Neutrophil (primary cell): ENCODE results near the gene SLC25A44.

Experiments used
- H3K27ac ChIP-seq: fragments of 200-600 bp; sonication (generic); 2 replicates; pipeline ENCODE4 v1.5.1; 2016; ENCODE audit warnings: mild to moderate bottlenecking, moderate library complexity
- H3K27me3 ChIP-seq: fragments of 200-600 bp; sonication (generic); 2 replicates; pipeline ENCODE4 v1.6.0; 2016; ENCODE audit warnings: mild to moderate bottlenecking
- H3K36me3 ChIP-seq: fragments of 200-600 bp; sonication (generic); 2 replicates; pipeline ENCODE4 v1.5.1; 2017
- H3K4me1 ChIP-seq, 2 experiments: fragments of 200-600 bp in 1 of 2; sonication (generic) in 1 of 2; 1 replicate in 1 of 2; 2 replicates in 1 of 2; pipeline versions ENCODE4 v1.5.1 to v1.6.1; 2013 to 2016; ENCODE audit warnings: low read depth in 1 of 2, low read length in 1 of 2, mild to moderate bottlenecking in 1 of 2, moderate library complexity in 1 of 2; ENCODE audit not compliant: control insufficient read depth in 1 of 2, insufficient read depth in 1 of 2
- H3K4me3 ChIP-seq, 2 experiments: fragments of 200-600 bp in 1 of 2; sonication (generic) in 1 of 2; 1 replicate in 1 of 2; 2 replicates in 1 of 2; pipeline ENCODE4 v1.5.1; 2013 to 2016; ENCODE audit warnings: low read depth in 1 of 2, low read length in 1 of 2, mild to moderate bottlenecking in 1 of 2, moderate library complexity in 1 of 2
- H3K9me3 ChIP-seq: fragments of 200-600 bp; sonication (generic); 2 replicates; pipeline ENCODE4 v1.5.1; 2016
- CTCF ChIP-seq: fragments of 200-600 bp; sonication (generic); IDR thresholded peaks from 2 replicates; pipeline ENCODE4 v1.5.1; 2016; ENCODE audit warnings: antibody characterized with exemption

SLC25A44 gene

GRCh38 chr1:156203331-156203730 lies 9.4 kb downstream of the SLC25A44 start:
- no peak for TF ChIP-seq CTCF

GRCh38 chr1:156204686-156205085 lies 10.8 kb downstream of the SLC25A44 start:
- no peaks in the 10 kb centered on the region for H3K27me3 ChIP-seq
- peaks cover 51 to 53% of the 10 kb centered on the region in 2 experiments for H3K4me1 ChIP-seq
- H3K4me3 ChIP-seq: no peak overlapping the region
- H3K9me3 ChIP-seq: no peaks in the 10 kb centered on the region
- no peak for TF ChIP-seq CTCF
- H3K27ac ChIP-seq: peak overlapping the region; percentile 87
- H3K36me3 ChIP-seq: peaks cover 70% of the 10 kb centered on the region

More at GRCh38 chr1:156203331-156203730, 9.4 kb downstream of the SLC25A44 start:
- peak overlapping the region; percentile 87 for H3K27ac ChIP-seq
- no peaks in the 10 kb centered on the region for H3K9me3 ChIP-seq
- H3K36me3 ChIP-seq: peaks cover 66% of the 10 kb centered on the region
- peaks cover 65% of the 10 kb centered on the region in 2 experiments for H3K4me1 ChIP-seq
- peak overlapping the region in 1 of 2 experiments; percentile 55 for H3K4me3 ChIP-seq
- no peaks in the 10 kb centered on the region for H3K27me3 ChIP-seq

- Histone ChIP-seq H3K36me3 (peaks cover 66% of the 10 kb centered on the region), H3K4me1 (peaks cover 28 to 36% of the 10 kb centered on the region in 2 experiments), H3K4me3 (no peak overlapping the region), H3K27me3 (no peaks in the 10 kb centered on the region), H3K9me3 (no peaks in the 10 kb centered on the region), H3K27ac (peak overlapping the region; percentile 94)
- no peak for TF ChIP-seq CTCF
Measured at GRCh38 chr1:156211243-156211642, 17.3 kb downstream of the SLC25A44 start.

GRCh38 chr1:156212130-156212529 lies 18.2 kb downstream of the SLC25A44 start:
- TF ChIP-seq CTCF: no peak
- Histone ChIP-seq H3K36me3 (peaks cover 57% of the 10 kb centered on the region), H3K27me3 (no peaks in the 10 kb centered on the region), H3K4me1 (peaks cover 37 to 43% of the 10 kb centered on the region in 2 experiments), H3K4me3 (peak overlapping the region; percentile 85), H3K9me3 (no peaks in the 10 kb centered on the region), H3K27ac (peak overlapping the region; percentile 94)

GRCh38 chr1:156212833-156213643 lies 19.1 kb downstream of the SLC25A44 start, which contains the start of gene PMF1:
Gene PMF1 (plus strand): TSS chr1:156213007. CDS start chr1:156213016, 9 bp downstream.
- Histone ChIP-seq H3K9me3 (no peaks in the 10 kb centered on the region), H3K4me3 (peak within 1 kb of the TSS; percentile 85), H3K4me1 (peaks cover 46 to 52% of the 10 kb centered on the region in 2 experiments), H3K27ac (peak within 1 kb of the TSS; percentile 94), H3K27me3 (no peaks in the 10 kb centered on the region), H3K36me3 (peaks cover 48% of the 10 kb centered on the region)
- TF ChIP-seq CTCF: peak; percentile 43
